ENCODE results near the gene CLDN4.
"Not testable (repeated sequence)": the region's sequence is repeated elsewhere in the genome, so short reads cannot be mapped to it uniquely, and the experiment has no call there.

CLDN4 gene

DNA sequence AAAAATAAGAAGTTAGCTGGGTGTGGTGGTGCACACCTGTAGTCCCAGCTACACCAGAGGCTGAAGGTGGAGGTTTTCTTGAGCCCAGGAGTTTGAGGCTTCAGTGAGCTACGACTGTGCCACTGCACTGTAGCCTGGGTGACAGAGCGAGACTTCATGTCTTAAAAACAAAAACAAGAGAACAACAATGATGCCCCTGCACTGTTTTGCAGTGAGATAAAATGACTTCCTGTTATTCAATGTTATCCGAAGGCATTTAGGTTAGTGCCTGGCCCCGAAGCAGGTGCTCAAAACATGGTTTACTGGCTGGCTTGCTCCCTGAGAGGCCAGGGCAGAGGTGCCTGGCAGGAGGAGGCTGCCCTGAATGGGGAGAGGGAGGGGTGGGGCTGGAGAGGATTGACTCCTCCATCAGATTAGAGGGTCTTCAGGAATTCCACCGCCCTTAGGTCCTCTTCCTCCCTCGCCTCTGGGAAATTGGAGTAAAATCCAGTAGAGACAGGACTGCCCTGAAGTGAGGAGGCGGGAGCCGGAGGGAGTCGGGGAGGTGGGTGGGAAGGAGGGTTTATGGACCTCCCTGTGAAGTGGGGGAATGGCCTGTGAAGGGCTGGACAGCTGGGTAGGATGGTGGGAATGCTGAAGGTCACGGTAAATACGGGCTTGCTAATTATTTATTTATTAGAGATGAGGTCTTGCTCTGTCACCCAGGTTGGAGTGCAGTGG, 6.8 kb upstream of the CLDN4 start:
- no peak for DNase-seq

DNA sequence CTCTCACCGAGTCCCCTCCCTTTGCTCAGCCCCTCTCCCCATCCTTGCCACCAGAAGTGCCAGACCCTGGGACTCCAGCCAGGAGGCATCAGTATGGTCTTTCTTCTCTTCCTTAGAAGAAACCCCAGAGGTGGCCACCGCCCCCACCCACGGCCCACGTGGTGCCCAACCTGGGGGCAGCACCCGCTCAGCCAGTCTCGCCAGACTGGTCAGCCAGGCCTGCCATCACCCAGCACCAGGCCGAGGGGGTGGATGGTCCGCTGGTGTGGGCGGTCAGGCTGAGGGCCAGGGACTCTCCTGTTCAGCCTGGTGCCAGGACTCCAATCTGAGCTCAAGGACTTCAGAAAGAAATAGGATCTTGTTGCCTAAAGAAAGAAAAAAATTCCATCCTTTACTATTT, 5.8 kb upstream of the CLDN4 start:
- no peak for DNase-seq

DNA sequence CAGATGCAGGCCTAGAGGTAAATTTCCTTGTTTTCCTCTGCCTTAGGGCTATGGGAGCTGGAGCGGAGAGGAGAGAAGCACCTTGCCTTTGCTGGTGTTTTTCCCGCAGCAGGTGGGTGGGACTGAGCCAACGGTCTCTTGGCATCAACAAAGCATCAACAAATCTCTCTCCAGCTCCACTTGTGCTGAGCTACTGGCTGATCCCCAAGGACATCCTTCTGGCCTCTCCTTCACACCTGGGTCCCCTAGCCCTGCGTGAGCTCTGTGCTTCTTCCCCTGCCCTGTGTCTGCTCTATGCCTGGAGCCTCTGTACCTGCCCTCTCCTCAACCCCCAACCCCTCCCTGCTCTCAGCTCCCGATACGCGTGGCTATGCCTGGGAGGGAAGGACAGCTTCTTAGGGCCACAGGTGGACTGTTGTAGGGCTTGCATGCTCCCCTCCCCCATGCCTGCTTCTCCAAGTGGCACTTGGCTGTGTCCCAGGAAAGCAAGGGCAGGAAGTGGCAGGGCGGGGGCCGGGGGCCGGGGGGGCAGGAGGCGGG, 3.2 kb upstream of the CLDN4 start:
- DNase-seq = peak; percentile 91

DNA sequence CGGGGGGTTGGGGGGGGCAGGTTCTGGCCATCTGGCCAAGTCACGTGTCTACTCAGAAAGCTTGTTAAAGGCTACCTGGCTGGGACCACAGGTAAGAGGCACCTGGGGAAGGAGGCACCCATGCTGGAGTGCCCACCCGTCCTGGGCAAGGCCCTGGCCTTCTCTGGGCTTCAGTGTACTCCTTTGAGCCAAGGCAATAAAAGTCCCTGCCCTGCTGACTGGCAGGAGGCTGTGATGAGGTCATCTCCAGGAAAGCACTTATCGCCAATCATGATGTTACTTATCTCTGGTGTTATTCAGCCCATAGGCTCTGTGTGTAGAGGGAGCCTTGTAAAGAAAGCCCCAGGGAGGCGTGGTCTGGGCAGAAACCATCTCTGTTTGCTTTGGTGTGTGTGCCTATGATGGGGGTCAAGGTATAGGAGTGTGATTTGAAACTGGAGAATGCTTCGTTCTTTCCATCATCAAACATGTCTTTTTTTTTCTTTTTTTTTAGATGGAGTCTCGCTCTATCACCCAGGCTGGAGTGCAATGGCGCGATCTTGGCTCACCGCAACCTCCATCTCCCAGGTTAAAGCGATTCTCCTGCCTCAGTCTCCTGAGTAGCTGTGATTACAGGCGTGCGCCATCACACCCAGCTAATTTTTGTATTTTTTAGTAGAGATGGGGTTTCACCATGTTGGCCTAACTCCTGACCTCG, 2.5 kb upstream of the CLDN4 start:
- DNase-seq = peak; percentile 70

DNA sequence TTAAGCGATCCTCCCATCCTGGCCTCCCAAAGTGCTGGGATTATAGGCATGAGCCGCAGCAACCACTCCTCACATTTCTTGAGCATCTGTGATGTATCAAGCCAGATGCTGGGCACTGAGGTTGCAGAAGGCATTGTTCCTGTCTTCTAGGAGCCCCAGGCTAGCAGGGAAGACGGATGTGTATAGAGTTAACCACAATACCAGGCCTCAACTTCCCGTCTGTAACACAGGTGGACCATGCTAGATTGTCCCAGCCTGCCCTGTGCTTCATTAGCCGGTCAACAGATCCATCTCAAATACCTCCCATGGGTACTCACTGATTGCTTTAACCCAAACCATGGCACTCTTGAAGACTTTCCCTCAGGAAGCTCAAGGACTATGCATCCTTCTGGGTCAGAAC, 1.8 kb upstream of the CLDN4 start:
- DNase-seq = no peak

DNA sequence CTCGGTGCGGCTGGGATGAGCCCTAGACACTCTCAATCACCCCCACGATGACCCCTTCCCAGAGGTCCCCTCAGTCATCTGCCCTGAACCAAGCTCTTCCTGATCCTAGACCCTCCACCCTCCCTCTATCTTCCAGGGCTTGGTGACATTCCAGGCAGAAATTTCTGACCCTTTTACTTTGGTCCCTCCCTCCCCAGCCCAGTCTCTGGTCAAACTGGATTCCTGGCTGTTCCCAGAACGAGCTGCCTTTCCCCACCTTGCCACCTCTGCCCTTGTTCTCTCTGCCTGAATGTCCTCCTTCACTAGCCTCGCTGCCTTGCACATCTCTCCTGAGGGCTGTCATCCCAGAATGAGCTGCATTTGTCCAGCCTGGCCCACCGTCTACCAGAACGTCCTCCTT, 1.3 kb upstream of the CLDN4 start:
- DNase-seq = no peak

DNA sequence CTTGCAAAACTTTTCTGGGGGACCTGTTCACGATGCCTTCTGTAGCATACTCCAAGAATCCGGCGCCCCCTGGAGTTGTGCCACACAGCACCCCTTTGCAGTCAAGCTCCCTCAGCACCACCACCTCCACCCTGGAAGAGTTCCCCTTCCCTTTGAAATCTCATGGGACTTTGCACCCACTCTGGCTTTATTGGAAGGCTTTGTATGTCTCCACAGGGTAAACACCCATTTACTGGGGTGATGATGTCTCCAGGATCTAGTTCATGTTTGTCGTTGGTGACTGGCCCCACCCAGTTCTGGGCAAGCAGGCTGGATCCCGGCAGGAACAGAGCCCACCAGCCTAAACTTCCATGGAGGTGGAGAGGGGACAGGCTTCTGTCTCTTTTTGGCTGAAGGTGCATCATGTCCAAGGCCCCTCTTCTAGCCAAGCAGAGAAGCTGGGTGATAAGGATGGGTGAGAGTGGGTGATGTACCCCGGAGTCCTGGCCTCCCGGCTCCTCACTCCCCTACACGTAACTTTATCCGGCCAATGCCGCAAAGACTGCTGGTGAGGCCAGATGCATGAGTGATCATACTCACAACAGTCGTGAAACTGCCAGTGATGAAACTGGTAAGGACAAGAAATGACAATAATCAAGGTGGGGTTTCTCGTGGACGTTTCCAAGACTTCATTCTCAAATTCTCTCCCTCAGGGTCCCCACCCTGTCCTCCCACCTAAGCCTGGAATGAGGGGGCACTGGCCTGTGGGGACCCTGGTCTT, 695 bp upstream of the CLDN4 start:
- no peak for DNase-seq

DNA sequence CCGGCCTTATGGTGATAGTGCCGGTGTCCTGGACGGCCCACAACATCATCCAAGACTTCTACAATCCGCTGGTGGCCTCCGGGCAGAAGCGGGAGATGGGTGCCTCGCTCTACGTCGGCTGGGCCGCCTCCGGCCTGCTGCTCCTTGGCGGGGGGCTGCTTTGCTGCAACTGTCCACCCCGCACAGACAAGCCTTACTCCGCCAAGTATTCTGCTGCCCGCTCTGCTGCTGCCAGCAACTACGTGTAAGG, 713 bp downstream of the CLDN4 start:
- DNase-seq = peak; percentile 30

DNA sequence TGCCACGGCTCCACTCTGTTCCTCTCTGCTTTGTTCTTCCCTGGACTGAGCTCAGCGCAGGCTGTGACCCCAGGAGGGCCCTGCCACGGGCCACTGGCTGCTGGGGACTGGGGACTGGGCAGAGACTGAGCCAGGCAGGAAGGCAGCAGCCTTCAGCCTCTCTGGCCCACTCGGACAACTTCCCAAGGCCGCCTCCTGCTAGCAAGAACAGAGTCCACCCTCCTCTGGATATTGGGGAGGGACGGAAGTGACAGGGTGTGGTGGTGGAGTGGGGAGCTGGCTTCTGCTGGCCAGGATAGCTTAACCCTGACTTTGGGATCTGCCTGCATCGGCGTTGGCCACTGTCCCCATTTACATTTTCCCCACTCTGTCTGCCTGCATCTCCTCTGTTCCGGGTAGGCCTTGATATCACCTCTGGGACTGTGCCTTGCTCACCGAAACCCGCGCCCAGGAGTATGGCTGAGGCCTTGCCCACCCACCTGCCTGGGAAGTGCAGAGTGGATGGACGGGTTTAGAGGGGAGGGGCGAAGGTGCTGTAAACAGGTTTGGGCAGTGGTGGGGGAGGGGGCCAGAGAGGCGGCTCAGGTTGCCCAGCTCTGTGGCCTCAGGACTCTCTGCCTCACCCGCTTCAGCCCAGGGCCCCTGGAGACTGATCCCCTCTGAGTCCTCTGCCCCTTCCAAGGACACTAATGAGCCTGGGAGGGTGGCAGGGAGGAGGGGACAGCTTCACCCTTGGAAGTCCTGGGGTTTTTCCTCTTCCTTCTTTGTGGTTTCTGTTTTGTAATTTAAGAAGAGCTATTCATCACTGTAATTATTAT, 1.2 kb downstream of the CLDN4 start:
- peak; percentile 92 for DNase-seq

DNA sequence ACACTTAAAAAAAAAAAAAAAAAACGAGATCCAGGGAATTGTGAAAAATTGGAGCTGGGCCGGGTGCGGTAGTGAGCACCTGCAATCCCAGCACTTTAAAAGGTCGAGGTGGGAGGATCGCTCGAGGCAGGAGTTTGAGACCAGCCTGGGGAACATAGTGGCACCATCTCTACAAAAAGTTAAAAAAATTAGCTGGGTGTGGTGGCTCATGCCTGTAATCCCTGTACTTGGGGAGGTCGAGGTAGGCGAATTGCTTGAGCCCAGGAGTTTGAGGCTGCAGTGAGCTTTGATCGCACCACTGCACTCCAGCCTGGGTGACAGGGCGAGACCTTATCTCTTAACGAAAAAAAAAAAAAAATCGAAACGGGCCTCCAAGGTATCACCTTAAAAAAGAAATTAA, 2.0 kb downstream of the CLDN4 start:
- no peak for DNase-seq

DNA sequence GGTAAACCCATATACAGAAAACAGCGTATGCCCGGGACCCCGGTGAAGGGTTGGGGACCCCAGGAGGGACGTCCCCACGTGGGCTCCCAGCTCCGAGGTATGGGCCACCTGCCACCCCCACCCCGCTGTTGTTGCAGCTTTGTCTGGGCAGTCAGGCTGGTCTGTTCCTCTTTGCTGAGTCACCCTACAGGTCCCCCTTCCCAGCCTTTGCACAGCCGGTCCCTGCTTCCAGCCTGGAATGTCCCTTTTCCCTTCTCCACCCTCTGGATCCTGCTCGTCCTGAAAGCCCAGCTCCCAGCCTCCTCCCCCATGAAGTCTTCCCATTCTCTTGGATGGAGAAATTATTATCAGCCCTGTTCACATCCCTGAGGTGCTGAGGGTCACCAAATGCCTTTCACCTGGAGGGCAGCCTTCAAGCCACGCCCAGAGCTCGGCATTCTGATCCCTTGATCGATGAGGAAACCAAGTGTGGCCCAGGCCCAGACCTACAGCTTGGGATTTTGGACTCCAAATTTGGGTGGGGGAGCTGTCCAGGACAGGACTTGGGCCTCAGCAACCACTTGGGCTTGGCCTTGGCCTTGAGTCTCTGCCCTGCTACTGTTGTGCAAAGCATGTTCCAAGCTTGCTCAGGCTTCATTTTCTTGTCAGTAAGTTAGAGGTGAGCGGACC, 2.6 kb downstream of the CLDN4 start:
- DNase-seq = no peak

DNA sequence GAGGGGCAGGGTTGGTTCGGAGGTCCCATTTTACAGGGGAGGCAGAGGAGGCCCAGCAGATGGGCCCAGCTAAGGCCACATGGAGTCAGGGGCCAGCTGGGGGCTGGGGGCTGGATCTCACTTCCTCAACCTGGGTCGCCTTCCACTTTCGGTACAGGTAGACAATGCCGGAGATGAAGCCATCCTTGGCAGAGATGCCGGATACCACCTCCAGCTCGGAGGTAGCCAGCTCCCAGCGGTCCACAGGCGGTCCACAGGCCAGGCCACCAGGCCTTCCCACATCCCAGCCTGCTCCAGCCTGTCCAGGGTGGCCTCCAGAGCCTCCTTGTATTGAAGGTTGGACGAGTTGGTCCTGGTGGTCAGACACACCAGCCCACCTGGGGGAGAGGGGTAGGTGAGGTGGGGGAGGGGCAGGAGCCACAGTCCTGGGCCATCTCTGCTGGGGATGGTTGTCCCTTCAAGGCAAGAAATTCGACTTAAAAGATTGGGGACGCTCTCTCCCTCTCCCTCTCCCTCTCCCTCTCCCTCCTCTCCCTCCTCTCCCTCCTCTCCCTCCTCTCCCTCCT, 3.9 kb downstream of the CLDN4 start:
- no peak for DNase-seq

DNA sequence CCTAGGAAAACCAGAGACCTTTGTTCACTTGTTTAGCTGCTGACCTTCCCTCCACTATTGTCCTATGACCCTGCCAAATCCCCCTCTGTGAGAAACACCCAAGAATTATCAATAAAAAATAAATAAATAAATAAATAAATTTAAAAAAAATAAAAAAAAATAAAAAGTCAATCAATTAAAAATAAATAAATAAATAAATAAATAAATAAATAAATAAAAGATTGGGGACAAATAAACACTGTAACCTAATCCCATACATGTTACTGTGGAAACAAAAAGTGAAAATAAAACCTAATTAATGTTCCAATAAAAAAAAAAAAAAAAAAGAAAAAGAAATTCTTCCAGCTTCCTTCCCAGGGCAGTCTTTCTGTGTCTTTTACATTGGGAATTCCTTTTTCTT, 6.4 kb downstream of the CLDN4 start:
- not testable (repeated sequence) for DNase-seq

DNA sequence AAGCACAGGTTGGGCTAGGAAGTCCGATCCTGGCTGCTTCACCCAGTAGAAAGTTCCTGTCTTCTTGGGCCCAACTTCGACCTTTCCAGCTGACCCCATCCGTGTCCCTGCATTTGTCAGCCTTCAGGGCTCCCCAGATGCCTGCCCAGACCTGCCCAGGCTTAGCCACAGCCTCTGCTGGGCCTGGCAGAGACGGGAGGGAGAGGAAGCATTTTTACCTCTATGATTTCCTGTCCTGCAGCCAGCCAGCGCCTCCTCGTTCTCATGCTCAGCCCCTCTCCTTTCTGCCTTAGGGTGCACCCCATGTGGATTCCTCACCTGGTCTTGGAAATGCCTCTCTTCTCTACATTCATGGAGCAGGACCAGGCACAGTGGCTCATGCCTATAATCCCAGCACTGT, 7.8 kb downstream of the CLDN4 start:
- no peak for DNase-seq

DNA sequence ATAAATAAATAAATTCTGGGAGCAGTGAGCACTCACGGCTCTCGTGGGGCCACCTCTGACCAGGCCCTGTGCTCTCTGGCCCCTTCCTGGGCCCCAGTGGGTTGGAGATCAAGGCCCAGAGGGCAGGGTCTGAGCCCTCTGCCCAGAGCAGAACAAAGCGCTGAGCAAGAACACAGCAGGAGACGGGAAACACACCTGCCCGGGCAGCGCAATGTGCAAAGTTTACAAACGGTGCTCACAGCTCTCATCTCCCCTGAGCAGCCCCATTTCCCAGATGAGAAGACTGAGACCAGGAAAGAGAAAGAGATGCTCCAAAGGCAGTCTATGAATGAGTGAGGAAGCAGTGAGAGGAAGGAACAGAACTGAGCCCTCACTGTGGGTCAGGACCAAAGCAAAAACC, 8.5 kb downstream of the CLDN4 start:
- DNase-seq = no peak

DNA sequence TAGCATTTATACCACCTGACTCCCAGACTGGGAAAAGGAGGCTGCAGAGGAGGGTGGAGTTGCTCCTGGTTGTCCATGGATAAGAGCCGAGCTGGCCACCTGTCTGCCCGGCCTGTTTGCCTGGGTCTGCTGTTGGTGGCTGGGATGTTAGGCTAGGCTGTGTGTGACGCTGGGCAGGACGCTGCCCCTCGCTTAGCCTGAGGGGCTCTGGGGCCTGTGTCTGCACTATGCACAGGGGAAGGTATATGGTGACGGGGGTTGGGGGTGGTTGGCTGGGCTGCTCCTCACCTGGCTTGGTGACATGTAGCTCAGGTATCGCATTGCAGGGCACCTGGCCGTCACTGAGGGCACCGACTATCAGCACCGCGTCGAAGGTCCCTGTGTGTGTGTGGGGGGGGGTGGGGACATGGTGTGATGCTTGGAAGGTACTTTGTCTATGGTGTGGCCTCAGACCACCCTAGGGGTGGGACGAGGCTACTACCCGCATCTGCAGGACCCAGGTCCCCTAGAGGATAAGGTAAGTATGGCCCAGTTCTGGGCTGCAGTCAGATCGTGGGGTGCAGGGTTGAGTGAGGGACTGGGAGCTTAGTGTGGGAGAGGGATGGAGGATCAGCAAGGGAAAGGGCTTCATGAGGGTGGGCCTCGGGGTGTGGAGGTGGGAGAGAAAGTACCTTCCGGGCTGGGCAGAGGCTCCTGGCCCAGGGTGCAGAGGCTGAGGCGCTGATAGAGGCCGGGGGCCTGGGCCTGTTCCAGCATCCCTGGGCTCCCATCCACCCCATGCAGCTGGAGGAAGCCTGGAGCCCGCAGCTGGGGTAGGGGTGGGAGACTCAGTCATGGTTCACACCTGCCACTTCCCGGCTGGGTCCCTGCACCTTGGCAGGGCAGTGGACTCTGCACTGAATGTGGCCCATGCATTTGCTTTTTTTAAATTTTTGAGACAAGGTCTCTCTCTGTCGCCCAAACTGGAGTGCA, 9.2 kb downstream of the CLDN4 start:
- DNase-seq = no peak

DNA sequence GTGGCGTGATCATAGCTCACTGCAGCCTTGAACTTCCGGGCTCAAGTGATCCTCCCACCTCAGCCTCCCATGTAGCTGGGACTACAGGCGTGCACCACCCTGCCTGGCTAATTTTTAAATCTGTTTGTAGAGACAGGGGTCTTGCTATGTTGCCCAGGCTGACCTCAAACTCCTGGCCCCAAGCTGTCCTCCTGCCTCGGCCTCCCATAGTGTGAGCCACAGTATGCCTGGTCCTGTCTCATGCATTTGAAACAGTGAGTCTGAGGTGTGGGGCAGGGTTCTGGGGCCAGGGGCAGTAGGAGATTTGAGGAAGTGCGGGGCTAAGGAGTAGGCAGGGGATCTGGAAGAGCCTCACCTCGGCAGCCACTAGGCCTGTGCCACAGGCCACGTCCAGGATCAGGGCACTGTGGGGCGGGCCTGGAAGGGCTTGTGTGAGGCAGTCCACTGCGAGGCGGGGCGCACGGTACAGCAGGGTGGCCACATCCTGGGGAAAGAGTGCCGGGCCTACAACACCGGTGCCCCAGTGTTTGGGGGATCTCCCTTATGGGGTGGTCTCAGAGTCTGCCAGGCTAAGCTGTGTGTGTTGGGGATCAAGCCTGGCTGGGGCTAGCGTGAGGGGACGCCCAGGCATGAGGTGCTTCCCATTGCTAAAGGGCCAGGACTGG, 10.1 kb downstream of the CLDN4 start:
- DNase-seq = no peak

DNA sequence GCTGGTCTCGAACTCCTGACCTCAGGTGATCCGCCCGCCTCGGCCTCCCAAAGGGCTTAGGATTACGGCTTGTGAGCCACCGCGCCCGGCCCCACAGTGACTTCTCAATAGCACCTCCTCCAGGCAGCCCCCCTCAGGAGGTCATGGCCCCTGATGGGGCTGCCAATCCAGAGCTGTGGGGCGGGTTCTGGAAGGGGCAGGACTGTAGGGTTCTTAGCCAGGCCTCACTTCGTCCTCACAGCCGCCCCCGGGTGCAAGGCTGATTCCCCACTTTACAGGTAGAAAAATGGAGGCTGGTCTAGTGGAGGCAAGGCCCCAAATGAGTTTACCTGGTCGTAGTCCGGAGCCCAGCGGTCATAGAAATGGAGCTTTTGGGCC, 10.9 kb downstream of the CLDN4 start:
- DNase-seq = no peak

DNA sequence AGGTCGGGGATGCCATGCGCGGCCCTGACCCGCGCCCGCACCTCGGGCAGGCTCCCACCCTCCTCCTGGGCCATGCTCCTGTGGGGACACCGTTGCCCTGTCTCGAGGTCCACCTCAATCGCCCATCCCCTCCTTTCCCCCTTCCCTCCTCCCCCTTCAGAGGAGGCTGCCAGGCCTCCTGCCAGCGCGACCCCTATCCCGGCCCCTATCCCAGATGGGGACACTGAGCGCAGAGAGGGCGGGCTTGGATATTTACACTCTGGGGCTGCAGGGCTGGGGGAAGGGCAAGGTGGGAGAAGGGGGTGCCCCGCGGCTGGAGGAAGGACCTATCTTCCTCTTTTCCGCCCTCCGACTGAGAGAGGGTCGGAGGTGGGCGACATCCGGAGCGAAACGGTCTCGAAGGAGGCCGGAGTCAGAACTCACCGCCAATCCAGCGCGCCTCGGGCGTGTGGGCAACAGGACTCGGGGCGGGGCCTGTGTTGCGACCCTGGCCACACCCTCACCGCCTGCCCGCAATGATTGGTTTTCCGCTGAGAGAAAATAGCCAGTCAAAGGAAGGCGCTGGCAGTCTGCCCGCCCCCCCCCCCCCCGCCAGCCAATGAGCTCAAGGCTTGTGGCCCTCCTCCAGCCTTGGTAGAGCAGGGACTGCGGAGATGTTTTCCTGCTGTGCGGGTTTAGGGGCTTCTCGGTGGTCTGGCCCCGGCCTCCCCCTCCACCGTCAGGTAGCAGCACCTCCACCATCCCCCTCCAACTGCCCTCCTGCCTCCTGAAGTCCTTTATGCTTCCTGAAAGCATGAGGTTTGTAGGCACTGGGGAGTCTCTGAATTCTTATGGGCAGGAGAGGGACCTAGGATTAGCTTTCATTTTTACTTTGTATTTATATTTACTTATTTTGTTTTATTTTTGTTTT, 11.5 kb downstream of the CLDN4 start, which contains the start of gene METTL27:
TSS of gene METTL27 (minus strand) at position 450 of the 910 bp plus-strand sequence. CDS start at position 74, 376 bp downstream.
- DNase-seq = peak; percentile 86
